ENCODE data around the gene GABBR1.
A peak's percentile ranks its signal among the peaks of the same experiment; 100 is the strongest.
"Not testable (repeated sequence)": the region's sequence is repeated elsewhere in the genome, so short reads cannot be mapped to it uniquely, and the experiment has no call there.

The GABBR1 gene

GRCh38 chr6:29632789-29633533 lies at the start of gene GABBR1:
Gene GABBR1, minus strand, starts transcription at chr6:29633183. Its CDS starts 798 bp downstream, at chr6:29632385.
- peak; percentile 68 for DNase-seq

DNA sequence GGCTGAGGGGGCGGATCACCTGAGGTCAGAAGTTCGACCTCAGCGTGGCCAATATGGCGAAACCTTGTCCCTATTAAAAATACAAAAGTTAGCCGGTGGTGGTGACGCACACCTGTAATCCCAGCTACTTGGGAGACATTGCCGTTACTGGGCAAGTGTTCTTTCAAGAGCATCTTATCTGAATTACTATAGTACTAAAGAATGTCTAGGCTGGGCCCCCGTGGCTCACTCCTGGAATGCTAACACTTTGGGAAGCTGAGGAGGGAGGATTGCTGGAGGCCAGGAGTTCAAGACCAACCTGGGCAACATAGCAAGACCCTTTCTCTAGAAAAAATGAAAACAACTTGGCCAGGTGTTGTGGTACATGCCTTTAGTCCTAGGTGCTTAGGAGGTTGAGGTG lies 48.8 kb upstream of the GABBR1 start:
- no peak for DNase-seq

GRCh38 chr6:29680904-29681303 lies 47.9 kb upstream of the GABBR1 start, which contains the start of gene ZFP57:
Gene ZFP57, minus strand, starts transcription at chr6:29681152. Its CDS starts 4,149 bp downstream, at chr6:29677003.
- no peak for DNase-seq

DNA sequence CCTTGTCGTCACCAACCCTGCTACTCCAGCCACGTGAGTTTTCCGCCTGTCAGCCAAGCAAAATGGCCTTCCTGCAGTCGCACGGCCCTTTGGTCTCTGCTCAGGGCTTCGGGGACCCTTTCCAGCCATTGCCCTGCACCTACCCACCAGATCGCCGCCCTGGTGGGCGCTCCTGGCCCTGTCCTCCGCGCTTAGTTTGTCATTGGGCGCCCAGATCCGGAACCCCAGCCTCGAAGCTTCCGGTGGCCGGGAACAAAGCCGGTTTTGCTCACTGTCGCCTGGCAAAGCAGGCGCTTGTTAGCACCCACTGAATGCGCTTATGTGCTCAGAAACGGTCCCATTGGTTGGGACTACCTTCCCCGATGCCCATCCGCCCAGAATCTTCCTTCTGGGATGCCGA lies 47.4 kb upstream of the GABBR1 start:
- DNase-seq = no peak

GRCh38 chr6:29679962-29680361 lies 47.0 kb upstream of the GABBR1 start:
- DNase-seq = no peak

DNA sequence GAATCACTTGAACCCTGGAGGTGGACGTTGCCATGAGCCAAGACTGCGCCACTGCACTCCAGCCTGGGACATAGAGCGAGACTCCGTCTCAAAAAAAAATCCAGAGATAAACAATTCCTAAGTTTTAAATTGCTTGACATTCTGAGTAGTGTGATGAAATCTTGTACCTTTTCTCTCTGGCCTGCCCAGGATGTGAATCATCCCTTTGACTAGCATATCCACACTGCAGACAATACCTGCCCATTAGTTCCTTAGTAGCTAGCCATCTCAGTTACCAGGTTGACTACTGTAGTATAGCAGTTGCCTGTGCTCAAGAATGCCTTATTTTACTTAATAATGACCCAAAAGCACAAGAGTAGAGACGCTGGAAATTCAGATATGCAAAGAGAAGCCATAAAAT lies 45.1 kb upstream of the GABBR1 start:
- DNase-seq = no peak

DNA sequence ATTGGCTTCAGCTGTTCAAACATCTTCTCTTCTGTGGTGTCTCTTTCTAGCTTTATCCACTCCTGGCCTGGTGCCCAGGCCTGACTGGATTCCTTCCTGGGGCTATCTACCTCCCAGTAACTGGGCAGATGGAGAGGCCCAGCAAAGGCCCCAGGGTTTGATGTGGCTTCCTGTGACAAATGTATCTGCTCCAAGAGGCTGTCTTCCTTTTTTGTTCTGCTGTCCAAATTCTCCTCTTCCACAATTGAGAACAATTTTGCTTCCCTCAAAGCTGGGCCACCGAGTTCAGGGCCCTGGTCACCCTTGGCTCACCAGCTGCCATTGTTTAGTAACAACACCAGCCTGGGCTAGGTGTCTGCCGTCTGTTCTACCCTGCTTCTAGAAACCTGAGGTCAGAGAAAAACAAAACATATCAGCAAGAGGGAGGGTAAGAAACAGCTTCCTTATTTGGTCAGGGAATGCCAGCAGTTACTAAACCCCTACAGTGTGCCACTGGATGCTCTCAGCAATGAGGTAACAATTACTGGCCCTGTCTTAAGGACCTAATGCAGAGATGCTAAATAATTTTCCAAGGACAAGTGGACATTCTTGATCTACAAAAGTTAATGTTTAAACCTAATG lies 44.1 kb upstream of the GABBR1 start:
- no peak for DNase-seq

DNA sequence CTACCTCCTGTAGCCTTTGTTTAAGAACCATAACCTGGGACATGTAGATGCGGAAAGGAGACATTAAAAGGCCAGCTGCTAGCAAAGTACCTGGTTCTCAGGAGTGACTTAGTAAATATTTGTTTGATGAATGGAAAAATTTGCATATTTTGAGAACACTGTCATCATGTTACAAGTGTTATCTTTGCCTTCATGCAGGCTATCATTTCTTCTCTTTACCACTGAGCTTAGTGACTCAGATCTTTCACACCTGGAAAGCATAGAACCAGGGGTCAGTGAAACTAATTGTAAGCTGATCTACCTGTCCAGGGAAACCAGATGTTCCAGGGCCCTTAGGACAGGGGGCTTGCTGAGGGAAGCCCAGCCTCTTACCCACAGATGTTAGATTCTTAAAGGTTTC lies 42.6 kb upstream of the GABBR1 start:
- no peak for DNase-seq

DNA sequence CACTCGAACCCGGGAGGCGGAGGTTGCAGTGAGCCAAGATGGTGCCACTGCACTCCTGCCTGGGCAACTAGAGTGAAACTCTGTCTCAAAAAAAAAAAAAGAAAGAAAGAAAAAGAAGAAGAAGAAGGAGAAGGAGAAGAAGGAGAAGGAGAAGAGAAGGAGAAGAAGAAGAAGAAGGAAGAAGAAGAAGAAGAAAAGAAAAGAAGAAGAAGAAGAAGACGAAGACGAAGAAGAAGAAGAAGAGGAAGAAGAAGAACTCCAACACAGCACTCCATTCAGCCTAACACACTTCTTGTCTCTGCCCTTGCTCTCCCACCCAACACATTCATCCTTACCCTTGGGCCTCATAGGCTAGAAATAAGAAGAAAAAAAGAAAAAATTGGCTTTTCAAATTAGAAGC lies 41.0 kb upstream of the GABBR1 start:
- no peak for DNase-seq

DNA sequence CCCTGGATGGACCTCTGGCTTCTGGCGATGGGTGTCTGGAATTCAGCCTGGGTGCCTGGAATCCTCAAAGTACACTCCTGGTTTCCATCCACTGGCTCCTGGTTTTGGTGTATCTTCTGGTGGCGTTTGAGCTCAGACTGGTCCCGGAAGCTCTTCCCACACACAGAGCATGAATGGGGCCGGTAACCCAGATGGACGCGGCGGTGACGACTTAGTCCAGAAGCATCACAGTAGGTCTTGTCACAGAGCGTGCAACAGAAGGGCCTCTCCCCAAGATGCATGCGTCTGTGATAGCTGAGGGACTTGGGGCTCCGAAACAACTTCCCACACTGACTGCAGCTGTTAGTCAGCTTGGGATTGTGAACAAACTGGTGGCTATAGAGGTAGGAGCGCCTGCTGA lies 40.2 kb upstream of the GABBR1 start:
- no peak for DNase-seq

DNA sequence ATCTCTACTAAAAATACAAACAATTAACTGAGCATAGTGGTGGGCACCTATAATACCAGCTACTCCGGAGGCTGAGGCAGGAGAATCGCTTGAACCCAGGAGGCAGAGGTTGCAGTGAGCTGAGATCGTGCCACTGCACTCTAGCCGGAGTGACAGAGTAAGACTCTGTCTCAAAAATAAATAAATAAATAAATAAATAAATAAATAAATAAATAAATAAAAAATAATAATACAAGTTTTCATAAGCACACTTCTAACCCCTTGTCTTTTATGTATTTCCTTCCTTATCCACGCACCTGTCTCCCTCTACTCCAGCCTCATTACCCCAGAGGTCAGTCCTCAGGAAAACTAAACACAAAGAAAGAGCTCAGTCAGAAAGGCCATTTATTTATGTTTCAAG lies 39.1 kb upstream of the GABBR1 start:
- not testable (repeated sequence) for DNase-seq

GRCh38 chr6:29671026-29671425 lies 38.0 kb upstream of the GABBR1 start:
- DNase-seq = no peak

DNA sequence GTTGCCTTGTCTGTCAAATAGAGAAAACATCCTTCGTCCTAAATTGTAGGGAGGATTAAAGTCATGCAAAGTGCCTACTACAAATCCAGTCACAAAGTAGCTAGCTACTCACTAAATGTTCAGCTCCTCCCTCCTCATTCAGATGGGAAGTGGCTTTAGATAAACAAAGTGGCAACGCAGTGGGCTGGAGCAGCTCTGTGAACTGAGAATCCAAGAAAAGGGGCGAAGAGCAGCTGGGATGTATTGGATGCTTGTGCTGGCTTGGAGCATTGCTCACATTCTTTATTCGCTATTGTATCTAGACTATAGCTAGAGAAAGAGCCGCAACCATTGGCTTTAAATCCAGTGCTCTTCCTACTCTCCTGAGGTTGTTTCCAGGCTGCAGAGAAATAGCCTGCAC lies 34.2 kb upstream of the GABBR1 start:
- no peak for DNase-seq

DNA sequence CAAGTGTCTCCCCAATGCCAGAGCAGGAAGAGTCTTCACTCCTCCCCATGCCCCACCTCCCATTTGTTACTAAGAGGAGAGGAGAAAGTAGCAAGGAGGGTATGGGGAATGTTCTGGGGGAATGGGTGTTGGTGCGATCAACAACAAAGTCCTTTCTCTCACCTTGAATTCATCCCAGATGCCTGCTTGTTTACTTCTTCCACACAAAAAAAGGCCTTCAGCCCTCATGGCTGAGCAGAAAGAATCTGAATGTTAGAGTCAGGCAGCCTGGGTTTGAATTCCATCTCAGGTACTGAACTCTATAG lies 33.8 kb upstream of the GABBR1 start:
- DNase-seq = no peak

- DNase-seq = no peak
These were observed 33.2 kb upstream of the GABBR1 start for GRCh38 chr6:29665942-29666825.

DNA sequence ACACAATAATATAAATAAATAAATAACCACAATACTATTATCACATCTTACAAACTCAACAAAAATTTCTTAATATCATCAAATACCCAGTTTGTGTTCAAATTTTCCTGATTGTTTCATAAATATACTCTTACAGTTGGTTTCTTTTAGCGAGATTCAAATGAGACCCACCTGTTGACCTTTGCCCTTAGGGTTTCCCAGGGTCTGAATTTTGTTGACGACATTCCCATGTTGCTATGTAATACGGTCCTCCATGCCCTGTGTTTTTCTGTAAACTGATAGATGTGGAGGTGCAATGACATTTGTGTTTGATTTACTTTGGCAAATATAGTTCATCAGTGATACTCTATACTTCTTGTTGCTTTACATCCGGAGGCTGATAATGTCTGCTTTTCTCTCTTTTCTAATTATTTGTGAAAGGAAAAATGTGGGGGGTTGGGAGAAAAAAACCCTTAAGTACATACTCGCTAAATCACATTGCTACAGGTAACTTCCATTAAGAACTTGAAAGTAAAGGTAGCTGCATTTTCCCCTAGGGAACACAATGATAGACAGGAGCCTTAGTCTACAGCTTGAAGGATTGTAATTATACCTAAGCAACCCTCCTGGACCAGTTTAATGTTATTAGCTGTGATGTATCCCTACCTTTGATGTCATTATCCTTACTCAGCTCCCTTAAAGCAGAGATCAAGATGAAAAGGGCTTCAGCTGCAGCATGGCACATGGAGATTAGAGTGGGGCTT lies 30.5 kb upstream of the GABBR1 start:
- DNase-seq = no peak

- not testable (repeated sequence) for DNase-seq
These were observed 28.6 kb upstream of the GABBR1 start for GRCh38 chr6:29661502-29662141.

DNA sequence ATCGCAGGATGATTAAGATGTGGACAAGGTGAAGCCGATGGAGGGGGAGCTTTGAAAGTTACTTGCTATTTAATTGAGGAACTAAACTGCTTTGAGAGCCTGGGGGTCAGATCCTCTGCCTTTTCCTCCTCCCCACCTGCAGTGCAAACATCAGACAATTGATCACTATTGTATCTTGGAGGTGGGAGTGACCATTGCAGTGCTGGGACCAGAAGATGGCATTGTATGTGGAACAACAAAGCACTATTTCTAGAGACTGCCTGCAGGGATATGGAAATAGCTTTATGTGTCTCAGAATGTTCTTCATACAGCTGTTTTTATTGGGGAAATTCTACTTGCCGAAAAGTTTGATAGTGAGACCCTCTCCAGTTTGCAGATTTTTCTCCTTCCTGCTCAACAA lies 28.1 kb upstream of the GABBR1 start:
- no peak for DNase-seq

- no peak for DNase-seq
These were observed 23.8 kb upstream of the GABBR1 start, which contains the start of gene MOG for GRCh38 chr6:29656798-29657197. Gene MOG, plus strand, starts transcription at chr6:29657092. Its CDS starts 118 bp downstream, at chr6:29657210.

DNA sequence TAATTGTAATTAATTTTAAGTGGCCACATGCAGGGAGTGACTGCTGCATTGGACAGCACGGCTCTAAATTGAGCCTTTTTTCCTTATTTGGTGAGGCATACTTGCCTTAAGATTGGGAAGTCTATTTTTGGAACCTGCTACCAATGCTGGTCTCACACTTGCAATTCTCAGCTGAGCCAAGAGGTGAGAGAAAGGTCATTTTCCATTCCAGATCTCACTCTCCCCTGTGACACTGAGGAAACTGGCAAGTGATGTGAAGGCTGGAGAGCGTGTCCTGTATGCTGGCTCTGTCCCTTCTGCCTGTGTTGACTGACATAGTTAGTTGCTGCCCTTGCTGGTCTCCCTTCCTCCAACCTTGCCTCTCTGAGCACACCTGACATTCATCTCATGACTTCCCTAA lies 23.2 kb upstream of the GABBR1 start:
- DNase-seq = no peak

GRCh38 chr6:29655658-29656057 lies 22.7 kb upstream of the GABBR1 start:
- no peak for DNase-seq

DNA sequence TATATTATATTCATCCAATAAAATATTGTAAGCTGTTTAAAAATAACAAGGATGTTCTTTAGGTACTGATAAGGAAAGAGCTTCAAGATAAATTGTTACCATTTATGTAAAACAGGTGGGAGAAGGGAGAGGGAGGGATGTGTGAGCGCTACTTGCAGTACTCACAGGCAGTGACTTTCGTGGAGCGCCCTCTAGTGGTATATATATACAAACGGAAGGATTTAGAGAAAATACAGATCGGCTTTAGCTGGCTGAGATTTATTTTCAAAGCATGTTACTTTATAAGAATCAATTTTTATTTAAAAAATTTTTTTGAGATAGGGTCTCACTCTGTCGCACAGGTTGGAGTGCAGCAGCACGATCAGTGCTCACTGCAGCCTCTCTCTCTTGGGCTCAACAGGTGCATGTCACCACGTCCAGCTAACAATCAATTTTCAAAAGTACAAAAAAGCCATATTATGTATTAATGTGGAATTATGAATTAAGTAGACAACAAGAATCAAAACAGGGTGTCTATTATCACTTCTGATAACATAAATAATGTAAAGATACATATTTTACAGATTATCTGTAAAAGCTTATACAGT lies 20.6 kb upstream of the GABBR1 start:
- peak; percentile 25 for DNase-seq

Data from activated naive CD4-positive, alpha-beta T cell treated with anti-CD3 and anti-CD28 coated beads, Interleukin-2, amount 50 U/mL, for 16 hours (primary cell).